Fibroblast of mammary gland (primary cell): ENCODE data around the gene CCDC102B.

ENCODE experiments used
- DNase-seq: peaks from one replicate; pipeline ENCODE4 v3.0.0-alpha.2; 2010; ENCODE audit warnings: low read depth
- H3K4me3 ChIP-seq: 2 replicates; pipeline ENCODE4 v1.5.1; 2011; ENCODE audit warnings: low read depth, mild to moderate bottlenecking, low read length, moderate library complexity; ENCODE audit not compliant: control insufficient read depth
- TF ChIP-seq, protein P1 (sequence below): conservative IDR thresholded peaks from 2 replicates; pipeline ENCODE4 v1.5.1; 2011; ENCODE audit warnings: low read depth, low read length, inconsistent platforms; ENCODE audit not compliant: control insufficient read depth, insufficient read depth

CCDC102B gene

DNA sequence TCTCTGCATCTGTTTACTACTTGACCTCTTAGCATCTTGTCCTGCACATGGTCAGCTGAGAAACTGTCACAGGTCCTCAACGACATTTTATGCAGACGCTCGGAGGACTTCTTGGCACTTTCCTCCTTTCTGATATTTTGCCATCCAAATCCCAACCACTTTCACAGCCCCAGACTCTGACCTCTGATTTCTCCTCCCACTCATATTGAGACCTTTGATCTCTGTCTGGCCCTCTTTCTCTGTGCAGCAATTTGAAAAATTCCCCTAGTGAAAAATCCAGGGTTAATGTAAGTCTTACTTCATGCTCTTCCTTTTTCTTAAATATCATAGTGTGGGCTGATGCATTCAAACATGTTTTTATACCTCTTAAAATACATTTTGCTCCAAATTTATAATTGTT, 273.8 kb downstream of the CCDC102B start:
- no peak overlapping the region for H3K4me3 ChIP-seq
- TF ChIP-seq, protein P1, sequence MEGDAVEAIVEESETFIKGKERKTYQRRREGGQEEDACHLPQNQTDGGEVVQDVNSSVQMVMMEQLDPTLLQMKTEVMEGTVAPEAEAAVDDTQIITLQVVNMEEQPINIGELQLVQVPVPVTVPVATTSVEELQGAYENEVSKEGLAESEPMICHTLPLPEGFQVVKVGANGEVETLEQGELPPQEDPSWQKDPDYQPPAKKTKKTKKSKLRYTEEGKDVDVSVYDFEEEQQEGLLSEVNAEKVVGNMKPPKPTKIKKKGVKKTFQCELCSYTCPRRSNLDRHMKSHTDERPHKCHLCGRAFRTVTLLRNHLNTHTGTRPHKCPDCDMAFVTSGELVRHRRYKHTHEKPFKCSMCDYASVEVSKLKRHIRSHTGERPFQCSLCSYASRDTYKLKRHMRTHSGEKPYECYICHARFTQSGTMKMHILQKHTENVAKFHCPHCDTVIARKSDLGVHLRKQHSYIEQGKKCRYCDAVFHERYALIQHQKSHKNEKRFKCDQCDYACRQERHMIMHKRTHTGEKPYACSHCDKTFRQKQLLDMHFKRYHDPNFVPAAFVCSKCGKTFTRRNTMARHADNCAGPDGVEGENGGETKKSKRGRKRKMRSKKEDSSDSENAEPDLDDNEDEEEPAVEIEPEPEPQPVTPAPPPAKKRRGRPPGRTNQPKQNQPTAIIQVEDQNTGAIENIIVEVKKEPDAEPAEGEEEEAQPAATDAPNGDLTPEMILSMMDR = no peak
- DNase-seq = no peak

- H3K4me3 ChIP-seq = no peak overlapping the region
- no peak for DNase-seq
- TF ChIP-seq, protein P1 = no peak
Measured at GRCh38 chr18:69081846-69082245, 284.0 kb downstream of the CCDC102B start.

- H3K4me3 ChIP-seq = no peak overlapping the region
- DNase-seq = no peak
- TF ChIP-seq, protein P1 = no peak
Measured at GRCh38 chr18:69082499-69082898, 284.6 kb downstream of the CCDC102B start.

- H3K4me3 ChIP-seq = no peak overlapping the region
- no peak for DNase-seq
- TF ChIP-seq, protein P1 = no peak
Measured at GRCh38 chr18:69085951-69086350, 288.1 kb downstream of the CCDC102B start.

DNA sequence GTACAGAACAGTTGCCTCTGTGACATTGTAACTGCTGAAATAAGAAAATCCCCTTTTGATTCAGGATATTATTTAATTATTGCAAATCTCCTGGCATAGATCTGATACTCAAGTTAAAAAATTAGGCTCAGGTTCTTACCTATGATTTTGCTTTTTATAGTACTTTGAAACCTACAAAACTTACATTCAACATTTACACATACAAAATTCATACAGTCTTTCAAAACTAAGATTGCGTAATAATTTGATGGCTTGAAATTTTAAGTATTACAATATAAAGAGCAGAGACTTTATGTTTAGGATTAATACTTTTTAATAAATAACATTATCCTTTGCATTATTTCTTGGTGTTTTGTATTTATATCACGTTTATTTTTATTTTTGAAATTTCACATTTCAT, 291.1 kb downstream of the CCDC102B start:
- no peak overlapping the region for H3K4me3 ChIP-seq
- DNase-seq = no peak
- TF ChIP-seq, protein P1 = no peak

- no peak for DNase-seq
- TF ChIP-seq, protein P1 = no peak
- H3K4me3 ChIP-seq = no peak overlapping the region
Measured at GRCh38 chr18:69097349-69097748, 299.5 kb downstream of the CCDC102B start.

GRCh38 chr18:69102959-69103358, 305.1 kb downstream of the CCDC102B start:
- DNase-seq = peak; percentile 61

More at GRCh38 chr18:69102959-69103358, 305.1 kb downstream of the CCDC102B start:
- TF ChIP-seq, protein P1 = no peak
- no peak overlapping the region for H3K4me3 ChIP-seq
